AG10803 (cell line): ENCODE data around the gene C1QC.
"Not testable (repeated sequence)": the region's sequence is repeated elsewhere in the genome, so short reads cannot be mapped to it uniquely, and the experiment has no call there.

ENCODE experiments used
- DNase-seq: peaks from one replicate; pipeline ENCODE4 v3.0.0; 2010; ENCODE audit warnings: low read depth
- H3K4me3 ChIP-seq: 2 replicates; pipeline ENCODE4 v1.5.1; 2011; ENCODE audit warnings: mild to moderate bottlenecking, low read length, control low read depth
- TF ChIP-seq, protein P1 (sequence below): conservative IDR thresholded peaks from 2 replicates; pipeline ENCODE4 v1.5.1; 2011; ENCODE audit warnings: mild to moderate bottlenecking, low read length, control low read depth, inconsistent platforms

C1QC gene

DNA sequence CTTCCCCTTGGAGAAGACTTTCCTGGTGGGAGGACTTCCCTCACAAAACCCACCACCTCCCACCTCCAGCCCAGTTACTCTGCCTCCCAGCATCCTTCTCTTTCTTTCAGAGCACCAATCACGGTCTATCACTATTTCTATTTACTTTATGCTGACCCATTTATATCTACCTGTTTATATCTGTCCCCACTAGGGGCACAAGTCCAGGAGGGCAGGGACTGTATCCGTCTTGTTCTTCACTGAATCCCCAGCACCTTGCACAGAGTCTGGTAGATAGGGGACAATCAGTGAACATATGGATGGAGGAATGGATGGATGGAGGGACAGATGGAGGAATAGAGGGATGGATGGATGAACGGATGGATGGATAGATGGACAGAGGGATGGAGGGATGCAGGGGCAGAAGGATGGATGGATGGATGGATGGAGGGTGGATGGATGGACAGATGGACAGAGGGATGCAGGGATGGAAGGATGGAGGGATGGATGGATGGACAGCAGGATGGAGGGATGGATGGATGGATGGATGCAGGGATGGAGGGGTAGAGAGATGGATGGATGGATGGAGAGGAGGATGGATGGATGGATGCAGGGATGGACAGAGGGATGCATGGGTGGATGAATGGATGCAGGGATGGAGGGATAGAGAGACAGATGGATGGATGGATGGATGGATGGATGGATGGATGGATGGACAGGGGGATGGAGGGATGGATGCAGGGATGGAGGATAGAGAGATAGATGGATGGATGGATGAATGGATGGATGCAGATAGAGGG is 15.1 kb downstream of the C1QC start:
- TF ChIP-seq, protein P1, sequence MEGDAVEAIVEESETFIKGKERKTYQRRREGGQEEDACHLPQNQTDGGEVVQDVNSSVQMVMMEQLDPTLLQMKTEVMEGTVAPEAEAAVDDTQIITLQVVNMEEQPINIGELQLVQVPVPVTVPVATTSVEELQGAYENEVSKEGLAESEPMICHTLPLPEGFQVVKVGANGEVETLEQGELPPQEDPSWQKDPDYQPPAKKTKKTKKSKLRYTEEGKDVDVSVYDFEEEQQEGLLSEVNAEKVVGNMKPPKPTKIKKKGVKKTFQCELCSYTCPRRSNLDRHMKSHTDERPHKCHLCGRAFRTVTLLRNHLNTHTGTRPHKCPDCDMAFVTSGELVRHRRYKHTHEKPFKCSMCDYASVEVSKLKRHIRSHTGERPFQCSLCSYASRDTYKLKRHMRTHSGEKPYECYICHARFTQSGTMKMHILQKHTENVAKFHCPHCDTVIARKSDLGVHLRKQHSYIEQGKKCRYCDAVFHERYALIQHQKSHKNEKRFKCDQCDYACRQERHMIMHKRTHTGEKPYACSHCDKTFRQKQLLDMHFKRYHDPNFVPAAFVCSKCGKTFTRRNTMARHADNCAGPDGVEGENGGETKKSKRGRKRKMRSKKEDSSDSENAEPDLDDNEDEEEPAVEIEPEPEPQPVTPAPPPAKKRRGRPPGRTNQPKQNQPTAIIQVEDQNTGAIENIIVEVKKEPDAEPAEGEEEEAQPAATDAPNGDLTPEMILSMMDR, result no peak
- no peak for DNase-seq

GRCh38 chr1:22660716-22661241 is 17.3 kb downstream of the C1QC start:
- DNase-seq, result no peak
- H3K4me3 ChIP-seq, result no peak overlapping the region
- TF ChIP-seq, protein P1, result no peak

More for the DNA sequence above, 15.1 kb downstream of the C1QC start:
- H3K4me3 ChIP-seq, result no peak overlapping the region

GRCh38 chr1:22661880-22662279 is 18.4 kb downstream of the C1QC start:
- DNase-seq, result no peak
- TF ChIP-seq, protein P1, result no peak
- H3K4me3 ChIP-seq, result no peak overlapping the region

DNA sequence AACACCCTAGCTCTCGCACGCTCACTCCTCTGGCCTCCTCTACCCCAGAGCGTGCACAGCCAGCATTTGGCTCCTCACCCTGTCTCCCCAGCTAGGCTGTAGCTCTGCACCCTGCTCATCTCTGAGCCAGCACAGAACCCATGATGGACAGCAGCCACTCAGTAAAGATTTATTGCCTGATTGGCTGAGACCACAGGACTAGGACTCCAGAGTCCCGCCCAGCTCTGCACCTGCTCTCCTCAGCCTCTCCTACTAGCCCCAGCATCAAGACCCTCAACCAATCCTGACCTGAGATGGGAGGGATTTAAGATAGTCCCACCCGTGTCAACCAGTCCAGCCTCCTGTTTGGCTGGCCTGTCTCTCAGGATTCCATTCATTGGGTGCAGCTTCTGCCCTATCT is 18.9 kb downstream of the C1QC start:
- TF ChIP-seq, protein P1, result no peak
- no peak overlapping the region for H3K4me3 ChIP-seq
- no peak for DNase-seq

GRCh38 chr1:22662986-22663408 is 19.6 kb downstream of the C1QC start:
- TF ChIP-seq, protein P1, result no peak
- no peak for DNase-seq
- no peak overlapping the region for H3K4me3 ChIP-seq

- TF ChIP-seq, protein P1, result peak; percentile 53
- peak; percentile 12 for DNase-seq
Observed at GRCh38 chr1:22665752-22666151, 22.3 kb downstream of the C1QC start.

DNA sequence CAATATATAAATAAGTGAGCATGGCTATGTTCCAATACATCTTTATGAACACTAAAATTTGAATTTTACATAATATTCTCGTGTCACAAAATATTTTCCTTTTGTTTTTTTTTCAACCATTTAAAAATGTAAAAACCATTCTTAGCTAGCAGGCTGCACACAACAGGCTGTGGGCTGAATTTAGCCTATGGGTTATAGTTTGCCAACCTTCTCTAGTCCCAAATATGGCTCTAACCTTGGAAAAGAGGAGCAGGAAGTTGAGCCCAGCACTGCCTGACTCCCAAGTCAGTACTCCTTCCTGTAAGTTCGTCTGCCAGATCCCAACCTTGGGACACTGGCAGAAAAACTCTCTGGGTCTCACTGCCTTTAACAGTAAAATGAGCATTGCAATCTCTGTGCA is 23.0 kb downstream of the C1QC start:
- TF ChIP-seq, protein P1, result no peak
- no peak overlapping the region for H3K4me3 ChIP-seq
- no peak for DNase-seq

More at GRCh38 chr1:22665752-22666151, 22.3 kb downstream of the C1QC start:
- no peak overlapping the region for H3K4me3 ChIP-seq

DNA sequence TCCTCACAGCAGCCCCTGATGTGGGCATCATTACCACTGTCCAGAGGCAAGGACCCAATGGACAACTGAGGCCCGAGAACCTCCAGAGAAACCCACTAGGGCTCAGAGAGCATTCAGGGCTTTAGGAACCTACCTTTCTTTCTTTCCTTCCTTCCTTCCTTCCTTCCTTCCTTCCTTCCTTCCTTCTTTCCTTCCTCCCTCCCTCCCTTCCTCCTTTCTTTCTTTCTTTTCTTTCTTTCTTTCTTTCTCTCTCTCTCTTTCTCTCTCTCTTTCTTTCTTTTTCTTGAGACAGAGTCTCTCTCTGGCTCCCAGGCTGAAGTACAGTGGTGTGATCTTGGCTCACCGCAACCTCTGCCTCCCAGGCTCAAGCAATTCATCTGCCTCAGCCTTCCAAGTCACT is 25.4 kb downstream of the C1QC start:
- H3K4me3 ChIP-seq, DNase-seq: not testable (repeated sequence)
